Panc1 (cell line): Measurements from ENCODE around the gene B4GALT5. TPM values are rescaled to one million over a fixed set of nuclear protein-coding genes. Genes with fewer than 3 reads are reported as not detected.

Experiments used
- ATAC-seq: fragments of 200-7000 bp; cut with Tn5 transposase; 2 replicates; pipeline ENCODE4 v1.9.1; 2020; ENCODE audit warnings: mild to moderate bottlenecking, moderate library complexity
- BruUV-seq: library from RNA; stranded (reverse); fragments of 400-500 nt; replicated peaks from 2 replicates; lab custom pipeline; 2021; lab: Mats Ljungman, UMichigan
- CTCF ChIA-PET: fragments of 300-600 bp; sonication (Branson Sonifier 250); formaldehyde crosslinking; loops from one replicate; lab custom pipeline; 2022; ENCODE audit warnings: antibody characterized with exemption; lab: Charles Lee
- POLR2A ChIA-PET: fragments of 300-600 bp; sonication (Branson Sonifier 250); formaldehyde crosslinking; loops from one replicate; lab custom pipeline; 2022; ENCODE audit warnings: antibody characterized with exemption; lab: Charles Lee
- DNase-seq: peaks from one replicate; pipeline ENCODE4 v3.0.0-alpha.2; 2010; ENCODE audit warnings: low read depth, low spot score
- H3K27ac ChIP-seq: 2 replicates; pipeline ENCODE4 v1.5.1; 2011; ENCODE audit warnings: mild to moderate bottlenecking, low read length, inconsistent platforms
- H3K27me3 ChIP-seq: fragments of 200-500 bp; sonication (Bioruptor generic); 2 replicates; pipeline ENCODE4 v1.6.0; 2014; ENCODE audit warnings: low read length, inconsistent platforms; ENCODE audit not compliant: control insufficient read depth, insufficient read depth
- H3K36me3 ChIP-seq: fragments of 200-500 bp; sonication (Bioruptor generic); 2 replicates; pipeline ENCODE4 v1.5.1; 2014; ENCODE audit warnings: inconsistent platforms, mild to moderate bottlenecking, low read length, moderate library complexity; ENCODE audit not compliant: control insufficient read depth, insufficient read depth
- H3K4me1 ChIP-seq: 2 replicates; pipeline ENCODE4 v1.5.1; 2011; ENCODE audit warnings: inconsistent platforms, mild to moderate bottlenecking, low read length, moderate library complexity; ENCODE audit not compliant: control insufficient read depth, insufficient read depth
- H3K4me3 ChIP-seq, 2 experiments: 2 replicates each; pipeline ENCODE4 v1.5.1; 2011 to 2012; ENCODE audit warnings: low read depth in 2 of 2, low read length in 2 of 2, mild to moderate bottlenecking in 2 of 2, inconsistent platforms in 1 of 2, moderate library complexity in 1 of 2
- H3K9me3 ChIP-seq: fragments of 200-500 bp; sonication (Bioruptor generic); 2 replicates; pipeline ENCODE4 v1.5.1; 2014; ENCODE audit warnings: low read depth, mild to moderate bottlenecking, inconsistent platforms, low read length, moderate library complexity; ENCODE audit not compliant: control insufficient read depth, insufficient read depth
- CTCF ChIP-seq: fragments of 450-650 bp; IDR thresholded peaks from 2 replicates; pipeline ENCODE4 v1.5.1; 2017; ENCODE audit warnings: mild to moderate bottlenecking
- POLR2AphosphoS5 ChIP-seq: IDR thresholded peaks from 2 replicates; pipeline ENCODE4 v1.6.1; 2012; ENCODE audit warnings: mild to moderate bottlenecking, low read depth, low read length, moderate library complexity
- REST ChIP-seq, 2 experiments: IDR thresholded peaks; 2 replicates each; pipeline ENCODE4 v1.6.1; 2011 to 2012; ENCODE audit warnings: low read depth in 2 of 2, control low read depth in 1 of 2, low read length in 1 of 2, mild to moderate bottlenecking in 1 of 2, moderate library complexity in 1 of 2; ENCODE audit not compliant: insufficient read depth in 1 of 2
- SIN3A ChIP-seq: IDR thresholded peaks from 2 replicates; pipeline ENCODE4 v1.6.1; 2012; ENCODE audit warnings: low read depth, mild to moderate bottlenecking, low read length, moderate library complexity, borderline replicate concordance; ENCODE audit not compliant: insufficient read depth
- TCF7L2 ChIP-seq: IDR thresholded peaks from 2 replicates; pipeline ENCODE4 v1.6.1; 2011; ENCODE audit warnings: mild to moderate bottlenecking, low read depth, low read length, inconsistent platforms
- in situ Hi-C: cut with HindIII; loops from 2 replicates; pipeline ENCODE4 v1.10.0; 2016; ENCODE audit warnings: low sequenced_read_pairs, low pct_unique_long_range_greater_than_20kb
- intact Hi-C: fragments of 100-400 bp; cut with micrococcal nuclease; formaldehyde crosslinking; loops from one replicate; pipeline ENCODE4 v1.10.0; 2022; ENCODE audit not compliant: unreplicated experiment
- total RNA-seq: library from RNA; stranded (reverse); gene quantifications from one replicate; pipeline ENCODE4 v1.2.1, GENCODE V29; 2021; ENCODE audit not compliant: unreplicated experiment

B4GALT5 gene
- total RNA-seq, 1 experiment from 2014 or later, result 40.0 TPM

GRCh38 chr20:49701241-49701790 lies 12.4 kb downstream of the B4GALT5 start:
- H3K36me3 ChIP-seq, result no peaks in the 10 kb centered on the region
- H3K27me3 ChIP-seq, result no peaks in the 10 kb centered on the region
- in situ Hi-C loops, result no loop called here
- H3K4me1 ChIP-seq, result peaks cover 57% of the 10 kb centered on the region
- intact Hi-C loops, result no loop called here
- no peaks in the 10 kb centered on the region for H3K9me3 ChIP-seq
- DNase-seq, result no peak
- peak overlapping the region; percentile 84 for H3K27ac ChIP-seq
- ATAC-seq, result no peak
- ChIA-PET POLR2A (no interaction called here), CTCF (interaction anchor here (0.6 kb wide), 1 partner anchor 21 kb away, joined by 6 read pairs; no protein-coding TSS in a partner anchor)
- TF ChIP-seq TCF7L2 (no peak), REST (IDR thresholded peaks at IDR 0.05; ENCODE audit: insufficient read depth in 1 of 2, low read depth in 2 of 2, low read length in 1 of 2) (no peak), CTCF (no peak), POLR2AphosphoS5 (no peak), SIN3A (no peak)
- BruUV-seq, result no TSS peak
- no peak overlapping the region for H3K4me3 ChIP-seq

- BruUV-seq, result TSS peak; percentile 1
- peak overlapping the region; percentile 84 for H3K27ac ChIP-seq
- intact Hi-C loops (no loop called here), in situ Hi-C loops (no loop called here)
- peaks cover 61% of the 10 kb centered on the region for H3K4me1 ChIP-seq
- DNase-seq, result no peak
- H3K27me3 ChIP-seq, result no peaks in the 10 kb centered on the region
- TF ChIP-seq SIN3A, result no peak
- TF ChIP-seq REST (IDR thresholded peaks at IDR 0.05; ENCODE audit: insufficient read depth in 1 of 2, low read depth in 2 of 2, low read length in 1 of 2), result no peak
- TF ChIP-seq TCF7L2, result no peak
- no peak for TF ChIP-seq POLR2AphosphoS5
- no peak for TF ChIP-seq CTCF
- no peaks in the 10 kb centered on the region for H3K9me3 ChIP-seq
- no peak overlapping the region for H3K4me3 ChIP-seq
- peak; percentile 74; the same call in 1 of the 2 replicates for ATAC-seq
- ChIA-PET POLR2A (no interaction called here), CTCF (interaction anchor here (0.6 kb wide), 1 partner anchor 20 kb away, joined by 6 read pairs; no protein-coding TSS in a partner anchor)
- no peaks in the 10 kb centered on the region for H3K36me3 ChIP-seq
Measured at GRCh38 chr20:49700411-49701185, 13.1 kb downstream of the B4GALT5 start.
